WTC11 (cell line): ENCODE measurements around the gene HOXA9. TPM values are rescaled to one million over a fixed set of nuclear protein-coding genes. Genes with fewer than 3 reads are reported as not detected.

Experiments used
- ATAC-seq: fragments of 200-7000 bp; cut with Tn5 transposase; 2 replicates; pipeline ENCODE4 v1.10.0; 2021; ENCODE audit warnings: mild to moderate bottlenecking, moderate library complexity
- CTCF ChIA-PET: fragments of 300-600 bp; sonication (Branson Sonifier 250); formaldehyde crosslinking; loops from one replicate; lab custom pipeline; 2021; ENCODE audit warnings: antibody characterized with exemption; lab: Charles Lee
- POLR2A ChIA-PET: fragments of 350-600 bp; sonication (Branson Sonifier 250); formaldehyde crosslinking; loops from one replicate; lab custom pipeline; 2021; ENCODE audit warnings: antibody characterized with exemption; lab: Charles Lee
- DNase-seq: peaks from one replicate; pipeline ENCODE4 v3.0.0; 2021; ENCODE audit warnings: low spot score
- H3K27ac Mint-ChIP-seq: 2 replicates; pipeline ENCODE4 v1.8.0; 2021; ENCODE audit warnings: mixed read lengths
- H3K27me3 Mint-ChIP-seq: 2 replicates; pipeline ENCODE4 v1.8.0; 2021; ENCODE audit warnings: low read depth, mild to moderate bottlenecking, moderate library complexity, mixed read lengths
- H3K36me3 Mint-ChIP-seq: 2 replicates; pipeline ENCODE4 v1.8.0; 2021; ENCODE audit warnings: mixed read lengths
- H3K4me1 Mint-ChIP-seq: 2 replicates; pipeline ENCODE4 v1.8.0; 2022; ENCODE audit warnings: mixed read lengths
- H3K4me3 Mint-ChIP-seq: 2 replicates; pipeline ENCODE4 v1.8.0; 2021; ENCODE audit warnings: mild to moderate bottlenecking, moderate library complexity, mixed read lengths
- H3K9me3 Mint-ChIP-seq: 2 replicates; pipeline ENCODE4 v1.8.0; 2021; ENCODE audit warnings: mixed read lengths
- AR ChIP-seq: fragments of 250-450 bp; sonication (Bioruptor Pico); IDR thresholded peaks from 2 replicates; pipeline ENCODE4 v1.9.0; 2021; ENCODE audit warnings: mild to moderate bottlenecking
- ATF6 ChIP-seq: sonication (generic); formaldehyde crosslinking; IDR thresholded peaks from 2 replicates; pipeline ENCODE4 v1.8.1; 2023; ENCODE audit warnings: mild to moderate bottlenecking, missing genetic modification reagents
- CREM ChIP-seq: sonication (generic); formaldehyde crosslinking; IDR thresholded peaks from 2 replicates; pipeline ENCODE4 v1.8.1; 2022; ENCODE audit warnings: mild to moderate bottlenecking, missing genetic modification reagents, moderate library complexity
- E2F4 ChIP-seq: sonication (generic); formaldehyde crosslinking; IDR thresholded peaks from 2 replicates; pipeline ENCODE4 v1.8.1; 2022; ENCODE audit warnings: low read depth, mild to moderate bottlenecking, moderate library complexity, missing genetic modification reagents, borderline replicate concordance
- GRHL2 ChIP-seq: fragments of 250-450 bp; sonication (Bioruptor Pico); IDR thresholded peaks from 2 replicates; pipeline ENCODE4 v1.8.0; 2022; ENCODE audit warnings: mild to moderate bottlenecking, moderate library complexity; ENCODE audit not compliant: insufficient replicate concordance, severe bottlenecking
- MXD4 ChIP-seq: fragments of 250-450 bp; sonication (Bioruptor Pico); IDR thresholded peaks from 2 replicates; pipeline ENCODE4 v1.8.0; 2021; ENCODE audit warnings: mild to moderate bottlenecking, moderate library complexity, borderline replicate concordance
- OVOL2 ChIP-seq: fragments of 250-450 bp; sonication (Bioruptor Pico); IDR thresholded peaks from 2 replicates; pipeline ENCODE4 v1.9.0; 2021; ENCODE audit warnings: mild to moderate bottlenecking, borderline replicate concordance
- ZNF219 ChIP-seq: sonication (generic); formaldehyde crosslinking; IDR thresholded peaks from 2 replicates; pipeline ENCODE4 v1.8.0; 2023; ENCODE audit warnings: missing genetic modification reagents, mild to moderate bottlenecking, borderline replicate concordance
- ZNF532 ChIP-seq: fragments of 250-450 bp; sonication (Bioruptor Pico); IDR thresholded peaks from 2 replicates; pipeline ENCODE4 v1.9.0; 2021; ENCODE audit warnings: mild to moderate bottlenecking, borderline replicate concordance
- ZSCAN18 ChIP-seq: fragments of 250-450 bp; sonication (Bioruptor Pico); IDR thresholded peaks from 2 replicates; pipeline ENCODE4 v2.1.2; 2022; ENCODE audit warnings: mild to moderate bottlenecking, moderate library complexity
- total RNA-seq: library from RNA; stranded (reverse); gene quantifications from 3 replicates; pipeline ENCODE4 v1.2.3, GENCODE V29; 2021

Gene HOXA9
- total RNA-seq, 1 experiment from 2014 or later, result not detected

- Mint-ChIP-seq H3K4me3 (no peak overlapping the region), H3K27me3 (peaks cover 99% of the 10 kb centered on the region), H3K4me1 (peaks cover 22% of the 10 kb centered on the region), H3K27ac (no peak overlapping the region), H3K9me3 (no peaks in the 10 kb centered on the region), H3K36me3 (no peaks in the 10 kb centered on the region)
- no peak for DNase-seq
- ATAC-seq, result no peak
- POLR2A ChIA-PET, result no interaction called here
- CTCF ChIA-PET, result interaction anchor here (1.3 to 2.5 kb wide), 9 partner anchors 11 to 409 kb away, joined by 3 to 34 read pairs (median 19); partner anchors contain the start of genes HOXA13 and HOXA9
- no peak for TF ChIP-seq E2F4 (CRISPR knock-in tag)
- TF ChIP-seq ZSCAN18 (CRISPR knock-in tag), result no peak
- TF ChIP-seq OVOL2 (CRISPR knock-in tag), result no peak
- TF ChIP-seq ATF6, result no peak
- TF ChIP-seq AR (CRISPR knock-in tag), result no peak
- no peak for TF ChIP-seq MXD4 (CRISPR knock-in tag)
Observed at GRCh38 chr7:27178366-27178765, 13.0 kb upstream of the HOXA9 start.

GRCh38 chr7:27177795-27178320, 12.5 kb upstream of the HOXA9 start:
- TF ChIP-seq GRHL2 (CRISPR knock-in tag) (no peak), ZNF532 (no peak), ZNF219 (no peak), CREM (CRISPR knock-in tag) (no peak)
- Mint-ChIP-seq H3K27ac (no peak overlapping the region), H3K27me3 (peaks cover 99% of the 10 kb centered on the region), H3K4me3 (no peak overlapping the region), H3K4me1 (peaks cover 19% of the 10 kb centered on the region), H3K36me3 (no peaks in the 10 kb centered on the region), H3K9me3 (no peaks in the 10 kb centered on the region)
- no peak for DNase-seq
- ChIA-PET POLR2A (interaction anchor here (0.6 kb wide), 1 partner anchor 23 kb away, joined by 3 read pairs; no protein-coding TSS in a partner anchor), CTCF (interaction anchor here (1.0 to 2.5 kb wide), 3 partner anchors 12 to 18 kb away, joined by 6 to 32 read pairs (median 9); partner anchors contain the start of gene HOXA9)
- ATAC-seq, result no peak
